Measurements from ENCODE around the gene KIF26A.
"Not testable (repeated sequence)": the region's sequence is repeated elsewhere in the genome, so short reads cannot be mapped to it uniquely, and the experiment has no call there.

Gene KIF26A

DNA sequence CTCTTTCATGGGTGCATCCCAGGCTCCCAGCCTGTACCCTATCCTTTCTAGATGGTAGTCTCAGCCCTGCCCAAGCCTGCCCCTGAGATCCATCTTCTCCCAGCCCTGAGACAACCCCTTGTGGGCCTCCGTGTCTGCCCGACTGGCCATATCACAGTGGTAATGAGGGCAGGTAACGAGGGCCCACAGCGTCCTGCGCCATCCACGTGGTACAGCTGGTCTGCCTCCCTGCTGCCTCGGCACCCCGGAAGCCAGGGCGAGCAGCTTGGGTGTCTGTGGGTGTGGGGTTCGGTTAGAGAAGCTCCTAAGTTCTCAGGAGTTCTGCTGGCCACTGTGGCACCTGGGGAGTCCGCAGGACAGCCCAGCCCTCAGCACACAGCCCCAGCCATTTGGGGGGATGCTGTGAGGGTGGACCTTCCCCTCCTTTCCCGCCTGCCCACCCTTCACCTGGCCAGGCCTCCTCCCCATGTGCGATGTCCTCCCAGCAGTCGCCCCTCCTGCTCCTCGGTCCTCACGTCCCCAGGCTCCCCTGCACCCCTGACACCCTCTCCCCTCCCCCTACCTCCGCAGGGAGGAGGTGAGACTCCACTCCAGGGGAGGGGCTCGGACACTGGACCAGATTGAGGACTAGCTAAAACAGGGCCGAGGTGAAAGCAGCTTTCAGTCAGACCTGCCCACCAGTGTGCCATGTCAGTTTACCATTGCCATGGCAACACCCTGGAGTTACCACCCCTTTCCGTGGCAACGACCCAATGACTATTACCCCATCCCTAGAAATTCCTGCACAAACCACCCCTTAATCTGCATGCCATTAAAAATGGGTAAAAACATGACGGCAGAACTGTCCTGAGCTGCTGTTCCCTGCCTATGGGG, 69.0 kb downstream of the KIF26A start:
- DNase-seq (ENCODE audit: low spot score), result no peak

DNA sequence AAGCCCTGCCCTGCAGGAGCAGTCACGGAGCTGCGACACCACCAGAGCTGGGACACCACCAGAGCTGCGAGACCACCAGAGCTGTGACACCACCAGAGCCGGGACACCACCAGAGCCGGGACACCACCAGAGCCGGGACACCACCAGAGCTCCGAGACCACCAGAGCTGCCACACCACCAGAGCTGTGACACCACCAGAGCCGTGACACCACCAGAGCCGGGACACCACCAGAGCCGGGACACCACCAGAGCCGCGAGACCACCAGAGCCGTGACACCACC, 69.6 kb downstream of the KIF26A start:
- not testable (repeated sequence) for DNase-seq (ENCODE audit: low spot score)

DNA sequence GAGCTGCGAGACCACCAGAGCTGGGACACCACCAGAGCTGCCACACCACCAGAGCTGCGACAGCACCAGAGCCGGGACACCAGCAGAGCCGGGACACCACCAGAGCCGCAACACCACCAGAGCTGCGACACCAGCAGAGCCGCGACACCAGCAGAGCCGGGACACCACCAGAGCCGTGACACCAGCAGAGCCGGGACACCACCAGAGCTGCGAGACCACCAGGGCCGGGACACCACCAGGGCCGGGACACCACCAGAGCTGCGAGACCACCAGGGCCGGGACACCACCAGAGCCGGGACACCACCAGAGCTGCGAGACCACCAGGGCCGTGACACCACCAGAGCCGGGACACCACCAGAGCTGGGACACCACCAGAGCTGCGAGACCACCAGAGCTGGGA, 69.9 kb downstream of the KIF26A start:
- not testable (repeated sequence) for DNase-seq (ENCODE audit: low spot score)

DNA sequence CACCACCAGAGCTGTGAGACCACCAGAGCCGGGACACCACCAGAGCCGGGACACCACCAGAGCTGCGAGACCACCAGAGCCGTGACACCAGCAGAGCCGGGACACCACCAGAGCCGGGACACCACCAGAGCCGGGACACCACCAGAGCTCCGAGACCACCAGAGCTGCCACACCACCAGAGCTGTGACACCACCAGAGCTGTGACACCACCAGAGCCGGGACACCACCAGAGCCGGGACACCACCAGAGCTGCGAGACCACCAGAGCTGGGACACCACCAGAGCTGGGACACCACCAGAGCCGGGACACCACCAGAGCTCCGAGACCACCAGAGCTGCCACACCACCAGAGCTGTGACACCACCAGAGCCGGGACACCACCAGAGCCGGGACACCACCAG, 70.7 kb downstream of the KIF26A start:
- not testable (repeated sequence) for DNase-seq (ENCODE audit: low spot score)

DNA sequence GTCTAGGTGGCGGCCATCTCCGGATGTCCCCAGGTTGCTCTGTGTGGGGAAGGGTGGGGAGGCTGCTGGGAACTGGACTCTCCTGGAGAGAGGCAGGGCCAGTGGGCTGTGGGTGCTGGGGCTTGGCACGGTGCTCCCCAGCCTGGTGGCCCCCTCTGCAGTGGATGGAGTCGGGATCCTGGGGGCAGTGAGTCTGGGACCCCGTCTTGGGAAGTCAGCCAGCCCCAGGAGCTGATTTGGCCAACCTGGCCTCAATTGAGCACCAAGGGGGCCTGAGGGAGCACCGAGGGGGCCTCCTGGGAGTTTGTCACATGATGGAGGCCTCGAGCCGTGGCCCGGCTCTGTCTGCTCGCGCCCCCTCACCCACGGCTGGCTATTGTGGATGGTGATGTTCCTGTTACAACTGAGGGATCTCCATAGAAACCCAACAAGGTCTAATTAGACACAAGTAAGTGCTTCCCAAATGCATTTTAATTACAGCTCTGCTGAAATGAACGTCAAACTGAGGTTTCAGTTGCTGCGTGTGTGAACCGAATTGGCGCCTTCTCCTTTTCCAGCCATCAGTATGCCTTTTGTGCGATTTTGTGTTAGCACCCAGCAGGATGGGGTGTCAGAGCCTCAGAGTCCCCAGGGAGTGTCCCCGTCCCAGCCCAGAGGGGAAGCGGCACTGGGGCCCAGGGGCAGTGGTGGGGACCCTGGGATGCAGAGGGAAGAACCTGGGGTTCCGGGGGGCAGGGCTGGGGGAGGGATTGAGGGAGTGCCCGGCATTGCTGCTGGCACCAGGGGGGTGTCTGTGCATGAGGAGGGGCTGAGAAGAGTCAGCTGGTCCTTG, 71.8 kb downstream of the KIF26A start:
- DNase-seq (ENCODE audit: low spot score), result no peak

DNA sequence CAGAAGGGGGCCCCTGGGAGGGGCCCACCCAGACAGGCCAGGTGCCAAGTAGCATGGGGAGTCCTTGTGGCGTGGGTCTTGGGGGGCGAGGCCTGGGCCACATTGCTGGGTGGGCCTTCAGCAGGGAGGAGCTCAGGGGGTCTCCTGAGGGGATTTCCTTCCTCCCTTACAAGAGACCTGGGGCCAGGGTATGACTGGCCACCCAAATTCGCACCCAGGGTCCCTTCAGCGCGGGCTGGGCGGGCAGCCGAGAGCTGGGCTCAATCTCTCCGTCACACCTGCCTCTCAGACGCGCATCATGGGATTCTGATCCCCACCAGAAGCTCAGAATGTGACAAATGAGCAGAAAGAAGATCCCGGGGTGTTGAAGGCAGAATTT, 72.4 kb downstream of the KIF26A start:
- no peak for DNase-seq (ENCODE audit: low spot score)

DNA sequence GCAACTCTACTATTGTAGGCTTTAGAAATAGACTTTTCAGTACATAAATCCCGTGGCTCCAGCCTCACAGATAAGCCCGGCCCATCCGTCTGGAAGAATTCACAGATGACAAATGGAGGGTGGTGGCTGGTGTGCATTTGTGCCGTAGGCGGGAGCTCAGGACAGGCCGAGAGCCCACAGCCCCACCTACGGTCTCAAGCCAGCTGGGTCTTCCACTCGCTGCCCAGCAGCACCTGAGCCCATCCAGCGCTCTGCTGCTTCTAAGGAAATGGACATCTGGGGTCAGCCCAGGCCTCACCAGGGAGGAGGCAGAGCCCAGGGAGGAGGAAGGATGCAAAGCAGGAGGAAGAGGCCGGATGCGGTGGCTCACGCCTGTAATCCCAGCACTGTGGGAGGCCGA, 72.8 kb downstream of the KIF26A start:
- no peak for DNase-seq (ENCODE audit: low spot score)

DNA sequence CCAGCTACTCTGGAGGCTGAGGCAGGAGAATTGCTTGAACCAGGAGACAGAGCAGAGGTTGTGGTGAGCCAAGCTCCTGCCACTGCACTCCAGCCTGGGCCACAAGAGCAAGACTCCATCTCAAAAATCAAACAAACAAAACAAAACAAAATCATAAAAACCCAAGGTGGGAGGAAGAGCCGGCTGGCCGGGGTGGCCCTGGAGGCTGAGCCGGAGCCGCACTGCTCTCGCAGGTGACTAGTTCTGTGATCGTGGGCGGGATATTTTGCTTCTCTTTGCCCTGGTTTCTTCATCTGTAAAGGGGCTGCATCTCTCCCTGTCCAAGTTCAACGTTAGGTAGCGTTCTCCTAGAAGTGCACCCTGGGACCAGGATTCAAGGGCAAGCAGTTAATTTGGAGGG, 73.4 kb downstream of the KIF26A start:
- DNase-seq (ENCODE audit: low spot score), result no peak

DNA sequence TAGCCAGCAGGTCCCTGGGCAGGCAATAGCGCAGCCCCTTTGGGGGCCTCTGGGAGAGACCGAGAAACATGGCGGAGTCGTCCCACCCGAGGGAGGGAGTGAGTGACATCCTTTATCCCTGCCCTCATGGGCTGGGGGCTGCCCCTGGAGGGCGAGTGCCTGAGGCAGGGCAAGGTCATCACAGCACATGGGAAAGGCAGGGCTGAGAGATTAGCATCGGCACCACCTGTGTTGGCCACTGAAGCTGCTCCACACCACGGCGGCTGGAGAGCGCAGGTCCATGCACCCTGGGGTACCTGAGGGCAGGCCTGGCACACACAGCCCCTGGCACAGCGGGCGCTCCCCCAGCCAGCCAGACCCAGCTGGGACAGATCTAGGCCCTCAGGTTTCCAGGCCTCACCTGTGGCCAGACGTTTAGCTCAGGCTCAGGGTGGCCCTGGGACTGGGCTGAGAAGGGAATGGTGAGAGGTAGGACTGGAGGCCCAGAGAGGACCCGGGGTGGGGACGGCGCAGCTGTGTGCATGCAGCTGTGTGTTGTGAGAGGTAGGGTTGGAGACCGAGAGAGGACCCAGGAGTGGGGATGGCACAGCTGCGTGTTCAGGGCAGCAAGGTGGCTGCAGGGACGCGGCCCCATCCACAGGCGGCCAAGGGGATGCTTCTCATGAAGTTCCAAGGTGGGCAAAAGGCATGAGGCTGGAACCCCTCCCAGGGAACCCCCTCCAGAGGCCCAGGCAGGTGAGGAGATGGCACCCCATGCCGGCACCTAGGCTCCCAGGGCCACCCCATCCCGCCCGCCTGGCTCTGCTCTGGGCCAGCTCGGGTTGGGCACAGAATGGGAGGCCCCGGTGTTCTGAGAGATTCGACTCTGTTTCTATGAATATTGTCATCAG, 74.1 kb downstream of the KIF26A start:
- no peak for DNase-seq (ENCODE audit: low spot score)

DNA sequence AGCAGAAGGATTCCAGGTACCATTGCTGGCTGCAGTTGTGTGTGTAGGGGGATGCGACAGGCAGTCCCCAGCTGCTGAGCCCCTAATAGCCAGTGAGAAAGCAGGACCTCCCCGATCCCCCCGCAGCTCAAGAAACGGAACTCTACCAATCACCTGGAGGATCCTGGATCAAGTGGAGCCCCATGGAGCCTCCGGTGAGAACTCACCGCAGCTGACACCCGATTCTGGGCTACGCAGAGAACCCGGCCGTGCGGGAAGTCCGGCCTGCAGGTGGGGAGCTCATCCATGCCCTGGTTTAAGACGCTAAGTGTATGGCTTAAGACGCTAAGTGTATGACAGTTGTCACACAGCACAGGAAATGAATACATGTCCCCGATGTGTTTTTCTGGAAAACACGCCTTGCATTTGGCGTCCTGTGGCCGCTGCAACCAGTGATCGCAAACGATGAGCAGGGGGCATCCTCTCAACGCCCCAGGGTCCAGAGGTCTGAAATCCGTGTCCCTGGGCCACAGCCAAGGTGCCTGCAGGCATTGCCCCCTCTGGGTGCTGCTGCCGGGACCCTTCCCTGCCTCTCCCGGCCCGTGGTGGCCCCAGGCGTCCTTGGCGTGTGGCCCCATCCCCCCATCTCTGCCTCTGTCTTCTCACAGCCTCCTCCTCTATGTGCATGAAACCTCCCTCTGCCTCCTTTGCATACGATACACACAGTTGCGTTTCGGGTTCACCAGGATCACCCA, 75.1 kb downstream of the KIF26A start:
- no peak for DNase-seq (ENCODE audit: low spot score)

DNA sequence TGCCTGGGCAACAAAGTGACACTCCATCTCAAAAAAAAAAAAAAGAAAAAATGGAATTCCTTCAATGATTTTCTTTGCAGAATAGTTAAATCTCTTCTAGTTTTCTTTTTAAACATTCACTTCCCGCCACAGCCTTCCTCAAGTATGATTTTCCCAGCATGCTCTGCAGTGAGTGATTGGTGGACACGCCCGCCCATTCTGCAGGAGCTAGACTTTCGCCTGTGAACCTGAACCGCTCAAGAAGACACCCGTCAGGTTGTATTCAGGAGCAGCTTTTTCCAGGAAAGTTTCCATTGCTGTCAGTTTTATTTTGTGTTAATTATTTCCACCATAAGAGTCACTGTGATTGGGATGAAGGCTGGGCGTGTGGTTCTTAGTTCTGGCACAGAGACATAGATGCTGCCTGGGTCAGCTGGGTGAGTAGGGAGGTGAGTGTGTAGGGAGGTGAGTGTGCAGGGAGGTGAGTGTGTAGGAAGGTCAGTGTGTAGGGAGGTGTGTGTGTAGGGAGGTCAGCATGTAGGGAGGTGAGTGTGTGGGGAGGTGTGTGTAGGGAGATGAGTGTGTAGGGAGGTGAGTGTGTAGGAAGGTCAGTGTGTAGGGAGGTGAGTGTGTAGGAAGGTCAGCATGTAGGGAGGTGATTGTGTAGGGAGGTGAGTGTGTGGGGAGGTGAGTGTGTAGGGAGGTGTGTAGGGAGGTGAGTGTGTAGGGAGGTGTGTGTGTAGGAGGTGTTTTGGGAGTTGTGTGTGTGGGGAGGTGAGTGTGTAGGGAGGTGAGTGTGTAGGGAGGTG, 76.2 kb downstream of the KIF26A start:
- DNase-seq (ENCODE audit: low spot score), result no peak

DNA sequence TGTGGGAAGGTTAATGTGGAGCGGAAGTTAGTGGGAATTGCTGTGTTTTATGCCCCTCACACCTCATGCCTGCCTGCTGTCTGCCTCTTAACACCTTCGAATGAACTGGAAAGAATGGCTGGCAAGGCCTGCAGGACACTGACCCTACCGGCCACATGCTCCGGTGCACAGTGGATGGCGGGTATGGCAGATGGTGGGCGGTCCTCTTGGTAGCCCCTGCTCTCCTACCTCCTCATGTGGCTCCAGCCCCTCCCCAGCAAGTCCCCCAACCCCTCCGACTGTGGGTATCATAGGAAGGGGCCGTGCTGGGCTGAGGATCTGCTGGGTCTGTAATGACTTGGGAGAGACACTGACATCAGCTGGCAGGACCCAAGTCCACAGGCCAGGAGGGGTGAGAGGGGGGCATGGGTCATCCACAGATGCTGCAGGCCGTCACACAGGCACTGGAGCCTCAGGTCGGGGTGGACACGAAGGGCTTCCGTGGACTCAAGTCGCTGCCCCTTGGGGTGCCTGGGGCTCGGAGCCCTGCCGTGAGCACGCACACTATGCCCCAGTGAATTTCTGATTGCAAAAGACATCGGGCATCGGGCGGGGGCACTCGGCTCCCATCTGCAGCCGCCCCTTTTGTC, 77.4 kb downstream of the KIF26A start:
- peak; percentile 25 for DNase-seq (ENCODE audit: low spot score)

DNA sequence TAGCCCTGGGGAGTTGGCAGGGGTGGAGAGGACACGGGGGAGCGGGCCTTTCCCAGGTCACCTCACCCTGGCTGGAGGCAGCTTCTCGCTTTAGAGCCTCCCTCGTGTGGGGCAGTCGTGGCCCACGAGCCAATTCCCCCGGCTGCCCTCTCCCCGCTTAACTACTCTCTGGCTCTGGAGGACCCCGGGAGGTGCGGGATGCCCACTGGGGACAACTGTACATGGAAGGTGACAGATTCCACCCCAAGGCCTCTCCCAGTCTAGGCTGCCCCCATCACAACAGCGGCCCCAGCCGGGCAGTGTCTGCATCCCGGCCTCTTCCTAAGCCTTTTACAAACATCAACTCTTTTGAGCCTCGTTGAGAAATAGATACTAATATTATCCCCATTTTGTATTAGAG, 78.1 kb downstream of the KIF26A start:
- no peak for DNase-seq (ENCODE audit: low spot score)

DNA sequence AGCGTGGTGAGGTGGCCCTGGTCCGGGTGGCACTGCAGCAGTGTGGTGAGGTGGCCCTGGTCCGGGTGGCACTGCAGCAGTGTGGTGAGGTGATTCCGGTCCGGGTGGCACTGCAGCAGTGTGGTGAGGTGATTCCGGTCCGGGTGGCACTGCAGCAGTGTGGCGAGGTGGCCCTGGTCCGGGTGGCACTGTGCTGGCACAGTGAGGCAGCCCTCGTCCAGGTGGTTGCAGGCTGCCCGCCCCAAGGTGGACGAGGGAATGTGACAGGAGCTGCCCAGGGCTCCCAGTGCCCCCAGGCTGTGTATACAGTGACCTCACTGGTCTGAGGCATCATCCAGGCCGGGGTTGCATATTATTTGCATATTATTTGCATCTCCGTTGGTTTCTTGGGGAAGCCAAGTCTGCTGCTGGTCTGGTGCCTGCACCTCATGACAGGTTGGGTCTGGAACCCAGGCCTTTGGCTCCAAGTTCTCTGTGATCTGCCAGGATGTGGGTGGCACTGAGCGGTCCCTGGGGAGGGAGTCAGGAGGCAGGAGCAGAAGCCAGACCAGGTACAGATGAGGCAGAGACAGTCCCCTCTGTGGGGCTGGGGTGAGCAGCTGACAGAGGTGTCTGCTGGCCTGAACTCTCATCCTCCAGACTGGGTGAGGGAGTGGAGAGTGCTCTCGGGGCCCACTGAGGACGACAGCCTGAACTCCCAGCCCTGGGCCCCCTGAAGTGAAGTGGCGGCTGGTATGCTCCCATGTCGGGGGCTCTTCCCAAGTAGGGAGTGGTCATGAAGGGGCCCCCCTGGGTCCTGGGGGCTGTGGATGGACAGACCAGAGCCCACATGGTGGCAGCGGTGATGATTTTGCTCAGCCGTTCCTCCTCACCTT, 79.3 kb downstream of the KIF26A start:
- DNase-seq (ENCODE audit: low spot score), result no peak

DNA sequence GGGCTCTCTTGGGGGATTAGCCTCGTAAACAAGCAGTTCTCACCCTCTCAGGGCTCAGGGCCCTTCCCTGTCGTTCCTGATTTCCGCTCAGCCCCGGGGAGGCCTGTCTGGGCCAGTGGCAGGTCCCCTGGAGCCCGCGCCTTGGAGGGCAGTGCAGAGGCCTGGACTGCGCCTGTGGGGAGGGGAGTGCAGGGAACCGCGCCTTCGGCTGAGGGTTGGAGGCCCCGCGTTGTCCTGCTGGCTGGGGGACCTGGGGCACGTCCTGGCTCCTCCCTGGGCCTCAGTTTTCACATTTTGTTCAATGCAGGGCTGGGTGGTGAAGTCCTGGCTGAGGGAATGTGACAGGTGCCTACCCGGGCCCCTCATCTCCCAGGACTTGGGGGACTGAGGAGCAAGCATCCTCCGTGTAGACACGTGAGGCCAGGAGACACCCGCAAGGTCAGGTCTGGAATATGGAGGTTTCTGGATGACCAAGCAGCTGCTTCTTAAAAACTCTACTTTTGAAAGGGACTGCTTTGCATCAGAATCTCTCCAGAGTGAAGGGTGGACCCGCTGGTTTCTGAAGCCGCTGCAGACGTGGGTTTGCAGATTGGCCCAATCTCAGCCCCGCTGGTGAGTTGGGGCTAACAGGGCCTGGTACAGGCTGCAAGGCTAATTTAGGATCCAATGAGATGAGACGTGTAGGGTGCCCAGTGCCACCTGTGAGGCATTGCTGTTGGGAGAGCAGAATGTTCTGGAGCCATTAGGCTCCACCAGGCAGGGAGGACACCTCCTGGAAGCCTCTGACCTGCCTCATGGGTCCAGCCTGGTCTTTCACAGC, 80.2 kb downstream of the KIF26A start:
- DNase-seq (ENCODE audit: low spot score), result no peak

DNA sequence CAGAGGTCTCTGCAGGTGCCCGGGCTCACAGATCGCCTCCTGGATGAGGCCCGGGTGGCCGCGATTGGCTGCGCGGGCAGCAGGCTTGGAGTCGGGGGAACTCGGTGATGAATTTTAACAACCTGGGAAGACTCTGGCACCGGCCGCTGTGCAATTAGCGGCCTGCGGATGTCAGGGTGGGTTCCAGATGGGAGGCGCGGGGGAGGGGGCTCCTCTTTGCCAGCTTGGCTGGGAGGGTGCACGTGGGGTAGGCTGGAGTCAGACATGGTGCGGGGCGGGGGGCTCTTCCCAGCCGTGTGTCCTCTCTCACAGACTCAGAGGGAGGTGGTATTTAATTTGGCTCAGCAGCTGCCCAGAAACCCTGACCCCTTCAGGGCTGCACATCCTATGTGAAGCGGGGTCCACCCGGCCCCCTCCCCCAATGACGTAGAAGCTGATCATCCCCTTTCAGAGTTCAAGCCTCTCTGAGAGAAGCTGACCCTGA, 81.4 kb downstream of the KIF26A start:
- no peak for DNase-seq (ENCODE audit: low spot score)

DNA sequence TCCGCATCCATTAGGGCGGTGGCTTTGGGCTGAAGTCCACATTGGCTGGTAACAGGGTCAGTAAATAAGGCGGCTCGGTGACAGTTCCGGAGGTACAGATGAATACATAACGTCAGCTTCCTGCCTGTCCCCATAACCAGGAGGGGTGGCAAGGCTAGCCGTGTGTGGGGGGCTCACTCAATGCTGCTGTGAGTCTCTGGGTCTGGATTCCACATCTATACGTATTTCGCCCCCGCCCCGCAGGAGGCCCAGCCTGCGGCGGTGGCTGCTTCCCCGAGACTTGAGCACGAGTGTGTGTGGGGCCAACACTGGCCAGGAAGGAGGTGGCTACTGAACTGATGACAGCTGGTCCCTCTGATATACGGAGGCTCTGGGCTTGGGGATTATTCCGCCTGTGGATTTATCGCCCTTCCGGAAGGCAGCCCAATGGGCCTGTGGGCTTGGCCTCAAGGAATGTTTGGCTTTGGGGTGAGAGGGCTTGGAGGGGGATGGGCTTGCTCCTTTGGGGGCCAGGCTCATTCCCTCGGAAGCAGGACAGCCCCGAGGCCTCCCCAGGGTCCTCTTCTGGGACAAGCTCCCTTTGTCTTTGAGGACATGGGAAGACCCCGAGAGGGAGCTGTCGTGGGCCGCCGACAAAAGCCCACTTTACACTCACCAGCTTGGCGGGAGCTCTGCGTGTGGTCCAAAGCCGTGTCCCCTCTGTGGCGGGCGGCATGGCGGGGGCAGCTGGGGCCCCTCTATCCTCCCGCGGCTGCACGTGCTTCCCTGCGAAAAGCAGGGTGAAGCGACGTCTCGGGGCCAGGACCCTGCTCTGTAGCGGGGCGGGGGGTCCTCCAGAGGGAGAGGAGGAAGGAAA, 82.1 kb downstream of the KIF26A start:
- no peak for DNase-seq (ENCODE audit: low spot score)

All from SK-N-DZ (cell line).